Smooth muscle cell of the brain vasculature (primary cell): Measurements from ENCODE around the gene ZNRF4.

ENCODE experiments used
- DNase-seq: peaks from one replicate; pipeline ENCODE4 v3.0.0-alpha.2; 2012; ENCODE audit warnings: low read depth, low spot score

The ZNRF4 gene

DNA sequence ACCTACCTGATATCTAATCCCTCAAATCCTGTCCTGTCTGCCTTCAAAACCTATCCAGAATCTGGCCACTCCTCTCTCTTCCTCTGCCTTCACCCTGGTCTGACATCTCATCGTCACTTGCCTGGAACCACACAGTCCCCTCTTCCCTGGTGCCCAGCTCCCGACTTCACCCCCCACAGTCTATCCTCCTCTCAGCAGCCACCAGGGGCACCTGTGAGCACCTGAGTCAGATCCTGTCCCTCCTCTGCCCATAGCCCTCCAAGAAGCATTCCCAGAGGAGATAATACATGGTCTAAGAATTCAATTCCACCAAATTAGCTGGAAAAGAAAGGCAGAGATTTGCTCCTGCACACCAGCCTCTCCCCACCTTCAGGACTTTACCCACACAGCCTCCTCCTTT is 48.9 kb downstream of the ZNRF4 start:
- DNase-seq, result no peak
